MCF 10A (cell line): ENCODE measurements around the gene KCNMB1. TPM values are rescaled to one million over a fixed set of nuclear protein-coding genes. Genes with fewer than 3 reads are reported as not detected.

Experiments
- BruUV-seq: library from RNA; stranded (reverse); fragments of 400-500 nt; replicated peaks from 2 replicates; lab custom pipeline; 2021; lab: Mats Ljungman, UMichigan
- CTCF ChIA-PET: fragments of 300-600 bp; sonication (Branson Sonifier 250); formaldehyde crosslinking; extraction: SDS; loops from one replicate; lab custom pipeline; 2021; ENCODE audit warnings: antibody characterized with exemption, inconsistent platforms; lab: Yijun Ruan, JAX
- POLR2A ChIA-PET: fragments of 300-600, 350-650 bp; sonication (Branson Sonifier 250); formaldehyde crosslinking; extraction: SDS; loops from one replicate; lab custom pipeline; 2020; ENCODE audit warnings: antibody characterized with exemption, inconsistent platforms; lab: Yijun Ruan, JAX
- DNase-seq: peaks from one replicate; pipeline ENCODE4 v3.0.0-alpha.2; 2018; ENCODE audit not compliant: unreplicated experiment
- H3K27ac Mint-ChIP-seq: one replicate; pipeline ENCODE4 v1.8.0; 2022; ENCODE audit warnings: mild to moderate bottlenecking, low read depth, mixed read lengths; ENCODE audit not compliant: unreplicated experiment
- H3K27me3 Mint-ChIP-seq: one replicate; pipeline ENCODE4 v1.8.0; 2022; ENCODE audit warnings: mixed read lengths; ENCODE audit not compliant: insufficient read depth, unreplicated experiment
- H3K36me3 Mint-ChIP-seq: one replicate; pipeline ENCODE4 v1.8.0; 2022; ENCODE audit warnings: mild to moderate bottlenecking, moderate library complexity, mixed read lengths; ENCODE audit not compliant: insufficient read depth, unreplicated experiment
- H3K4me1 Mint-ChIP-seq: one replicate; pipeline ENCODE4 v1.8.0; 2022; ENCODE audit warnings: mixed read lengths; ENCODE audit not compliant: insufficient read depth, unreplicated experiment
- H3K4me3 Mint-ChIP-seq: one replicate; pipeline ENCODE4 v1.8.0; 2022; ENCODE audit warnings: mild to moderate bottlenecking, moderate library complexity, mixed read lengths; ENCODE audit not compliant: unreplicated experiment
- H3K9me3 Mint-ChIP-seq: one replicate; pipeline ENCODE4 v1.8.0; 2022; ENCODE audit warnings: mixed read lengths; ENCODE audit not compliant: unreplicated experiment
- intact Hi-C: fragments of 100-400 bp; cut with micrococcal nuclease; formaldehyde crosslinking; loops from 2 replicates; pipeline ENCODE4 v1.14.1; 2022
- total RNA-seq: library from RNA; stranded (reverse); gene quantifications from 2 replicates; pipeline ENCODE4 v1.2.3, GENCODE V29; 2022
- TF ChIP-seq, protein P1 (sequence below): fragments of 200-600 bp; IDR thresholded peaks from one replicate; pipeline ENCODE4 v1.8.0; 2022; ENCODE audit warnings: antibody characterized with exemption, mild to moderate bottlenecking; ENCODE audit not compliant: unreplicated experiment

The KCNMB1 gene
- total RNA-seq, 1 experiment from 2014 or later: not detected

DNA sequence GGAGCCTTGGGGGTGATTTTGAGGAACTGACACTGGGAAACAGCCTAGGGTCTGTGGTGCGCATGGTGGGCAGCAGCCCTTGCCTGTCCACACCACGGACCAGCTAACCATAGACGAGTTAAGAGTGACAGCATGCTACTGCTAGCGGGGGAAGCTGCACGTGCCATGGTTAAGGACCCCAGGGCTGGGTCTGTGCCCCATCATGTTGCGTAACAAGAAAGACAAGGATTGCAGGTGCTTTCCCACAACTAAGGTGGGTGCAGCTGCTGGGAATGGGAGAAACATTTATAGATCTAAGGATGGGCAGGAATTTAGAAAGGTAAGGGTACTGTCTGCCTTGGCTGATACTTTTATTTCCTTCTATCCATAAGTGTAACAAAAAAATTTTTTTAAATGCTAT lies 17.9 kb upstream of the KCNMB1 start:
- Mint-ChIP-seq H3K27me3 (peaks cover 20% of the 10 kb centered on the region), H3K27ac (no peak overlapping the region), H3K4me3 (no peak overlapping the region), H3K36me3 (no peaks in the 10 kb centered on the region), H3K4me1 (no peaks in the 10 kb centered on the region), H3K9me3 (no peaks in the 10 kb centered on the region)
- CTCF ChIA-PET: interaction anchor here (0.7 to 3.8 kb wide), 8 partner anchors 11 to 306 kb away, joined by 3 to 29 read pairs (median 9); no protein-coding TSS in a partner anchor
- BruUV-seq: no TSS peak
- intact Hi-C loops: no loop called here
- TF ChIP-seq, protein P1, sequence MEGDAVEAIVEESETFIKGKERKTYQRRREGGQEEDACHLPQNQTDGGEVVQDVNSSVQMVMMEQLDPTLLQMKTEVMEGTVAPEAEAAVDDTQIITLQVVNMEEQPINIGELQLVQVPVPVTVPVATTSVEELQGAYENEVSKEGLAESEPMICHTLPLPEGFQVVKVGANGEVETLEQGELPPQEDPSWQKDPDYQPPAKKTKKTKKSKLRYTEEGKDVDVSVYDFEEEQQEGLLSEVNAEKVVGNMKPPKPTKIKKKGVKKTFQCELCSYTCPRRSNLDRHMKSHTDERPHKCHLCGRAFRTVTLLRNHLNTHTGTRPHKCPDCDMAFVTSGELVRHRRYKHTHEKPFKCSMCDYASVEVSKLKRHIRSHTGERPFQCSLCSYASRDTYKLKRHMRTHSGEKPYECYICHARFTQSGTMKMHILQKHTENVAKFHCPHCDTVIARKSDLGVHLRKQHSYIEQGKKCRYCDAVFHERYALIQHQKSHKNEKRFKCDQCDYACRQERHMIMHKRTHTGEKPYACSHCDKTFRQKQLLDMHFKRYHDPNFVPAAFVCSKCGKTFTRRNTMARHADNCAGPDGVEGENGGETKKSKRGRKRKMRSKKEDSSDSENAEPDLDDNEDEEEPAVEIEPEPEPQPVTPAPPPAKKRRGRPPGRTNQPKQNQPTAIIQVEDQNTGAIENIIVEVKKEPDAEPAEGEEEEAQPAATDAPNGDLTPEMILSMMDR: no peak
- POLR2A ChIA-PET: no interaction called here
- DNase-seq: no peak

DNA sequence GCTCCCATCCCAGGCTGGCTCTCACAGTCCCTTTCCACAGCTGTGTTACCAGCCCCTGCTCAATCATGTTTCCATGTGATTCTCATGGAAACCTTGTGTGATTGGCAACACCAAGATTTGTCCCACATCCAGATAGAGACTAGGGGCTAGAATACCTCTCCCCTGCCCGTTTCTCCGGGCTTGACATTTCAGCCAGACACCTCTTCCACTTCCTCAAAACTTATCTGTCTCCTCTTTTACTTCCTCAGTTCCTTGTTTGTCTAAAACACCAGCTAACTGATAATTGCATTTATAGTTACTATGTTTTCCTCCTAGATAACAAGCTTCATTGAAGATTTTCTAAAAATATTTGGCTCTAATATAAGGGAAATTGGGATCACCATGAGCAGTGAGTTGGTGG lies 16.6 kb upstream of the KCNMB1 start:
- H3K27ac Mint-ChIP-seq: no peak overlapping the region
- POLR2A ChIA-PET: interaction anchor here (0.6 to 0.9 kb wide), 2 partner anchors 46 to 209 kb away, joined by 3 to 6 read pairs; no protein-coding TSS in a partner anchor
- H3K36me3 Mint-ChIP-seq: no peaks in the 10 kb centered on the region
- CTCF ChIA-PET: interaction anchor here (0.6 to 3.8 kb wide), 12 partner anchors 10 to 349 kb away, joined by 3 to 29 read pairs (median 4); no protein-coding TSS in a partner anchor
- no peaks in the 10 kb centered on the region for H3K4me1 Mint-ChIP-seq
- H3K27me3 Mint-ChIP-seq: peaks cover 20% of the 10 kb centered on the region
- intact Hi-C loops: no loop called here
- H3K4me3 Mint-ChIP-seq: no peak overlapping the region
- TF ChIP-seq, protein P1: no peak
- no peak for DNase-seq
- H3K9me3 Mint-ChIP-seq: no peaks in the 10 kb centered on the region
- BruUV-seq: no TSS peak

DNA sequence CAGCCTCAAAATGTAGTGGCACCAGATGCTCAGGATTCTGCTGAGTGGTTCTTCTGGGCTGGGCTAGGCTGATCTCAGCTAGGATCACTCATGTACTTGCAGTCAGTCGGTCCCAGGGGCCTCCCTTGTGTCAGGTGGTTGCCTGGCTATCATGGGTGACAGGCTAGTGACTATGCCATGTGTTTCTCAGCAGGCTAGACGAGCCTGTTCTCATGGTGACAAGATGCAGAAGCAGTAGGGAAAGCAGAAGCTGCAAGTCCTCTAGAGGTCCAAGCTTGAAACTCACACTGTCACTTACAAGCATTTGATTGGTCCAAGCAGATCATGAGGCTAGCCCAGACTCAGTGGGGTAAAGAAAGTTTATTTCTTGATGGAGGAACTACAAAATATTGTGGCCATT lies 15.2 kb upstream of the KCNMB1 start:
- Mint-ChIP-seq H3K27me3 (peaks cover 20% of the 10 kb centered on the region), H3K4me3 (no peak overlapping the region), H3K36me3 (no peaks in the 10 kb centered on the region), H3K9me3 (no peaks in the 10 kb centered on the region), H3K4me1 (no peaks in the 10 kb centered on the region), H3K27ac (no peak overlapping the region)
- TF ChIP-seq, protein P1: no peak
- no peak for DNase-seq
- ChIA-PET CTCF (interaction anchor here (0.5 to 1.4 kb wide), 12 partner anchors 15 to 227 kb away, joined by 3 to 6 read pairs (median 4); no protein-coding TSS in a partner anchor), POLR2A (no interaction called here)
- BruUV-seq: no TSS peak
- intact Hi-C loops: no loop called here

- CTCF ChIA-PET: interaction anchor here (0.6 to 1.4 kb wide), 13 partner anchors 15 to 179 kb away, joined by 3 to 6 read pairs (median 3); no protein-coding TSS in a partner anchor
- H3K4me1 Mint-ChIP-seq: no peaks in the 10 kb centered on the region
- no peaks in the 10 kb centered on the region for H3K9me3 Mint-ChIP-seq
- H3K27me3 Mint-ChIP-seq: peaks cover 12% of the 10 kb centered on the region
- intact Hi-C loops: no loop called here
- H3K36me3 Mint-ChIP-seq: no peaks in the 10 kb centered on the region
- TF ChIP-seq, protein P1: no peak
- H3K4me3 Mint-ChIP-seq: no peak overlapping the region
- no peak overlapping the region for H3K27ac Mint-ChIP-seq
- DNase-seq: no peak
- POLR2A ChIA-PET: no interaction called here
- no TSS peak for BruUV-seq
These were observed 14.5 kb upstream of the KCNMB1 start for GRCh38 chr5:170403675-170404074.
